Stimulated activated CD4-positive, alpha-beta T cell treated with anti-CD3 and anti-CD28 coated beads, Interleukin-4, amount 100 ng/mL, for 1 hour (primary cell): ENCODE measurements around the gene LAMA2.

ENCODE experiments used
- DNase-seq: peaks from one replicate; pipeline ENCODE4 v3.0.0-alpha.2; 2020

The LAMA2 gene

DNA sequence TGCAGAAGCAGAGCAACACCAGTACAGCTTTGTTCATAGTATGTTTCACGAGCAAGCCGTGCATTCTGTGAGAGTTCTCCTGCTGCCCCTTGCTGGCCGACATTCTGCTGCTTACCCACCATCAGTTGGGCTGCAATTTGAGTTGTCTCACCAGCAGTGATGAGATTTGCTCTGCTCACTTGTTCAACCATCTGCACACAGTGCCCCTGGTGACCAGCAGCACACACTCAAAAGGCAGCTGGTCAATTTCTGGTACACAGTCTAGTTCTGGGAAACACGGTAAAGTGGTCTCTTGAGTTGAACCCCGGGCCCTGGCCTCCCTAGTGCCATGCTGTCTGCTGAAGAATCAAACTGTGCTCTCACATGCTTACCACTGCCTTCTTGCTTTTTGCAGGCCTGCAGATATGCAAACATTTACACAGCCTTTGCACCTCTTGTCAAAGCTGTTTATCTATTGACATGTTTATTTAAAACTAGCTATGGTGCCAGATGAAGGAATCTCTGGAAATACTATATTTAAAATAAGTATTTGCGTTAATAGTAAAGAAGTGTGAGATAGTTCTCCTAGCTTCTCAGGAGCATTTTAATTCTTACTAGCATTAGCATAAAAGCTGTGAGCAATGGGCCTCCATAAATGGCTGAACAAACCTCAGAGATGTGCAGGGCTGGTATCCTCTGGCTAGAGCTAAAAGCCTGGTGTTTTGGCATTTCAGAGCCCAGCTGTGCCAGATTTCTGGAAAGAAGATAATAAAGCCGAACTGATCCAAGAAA lies 592.7 kb downstream of the LAMA2 start:
- no peak for DNase-seq

- DNase-seq, result no peak
Observed at GRCh38 chr6:129476248-129476564, 593.3 kb downstream of the LAMA2 start.

DNA sequence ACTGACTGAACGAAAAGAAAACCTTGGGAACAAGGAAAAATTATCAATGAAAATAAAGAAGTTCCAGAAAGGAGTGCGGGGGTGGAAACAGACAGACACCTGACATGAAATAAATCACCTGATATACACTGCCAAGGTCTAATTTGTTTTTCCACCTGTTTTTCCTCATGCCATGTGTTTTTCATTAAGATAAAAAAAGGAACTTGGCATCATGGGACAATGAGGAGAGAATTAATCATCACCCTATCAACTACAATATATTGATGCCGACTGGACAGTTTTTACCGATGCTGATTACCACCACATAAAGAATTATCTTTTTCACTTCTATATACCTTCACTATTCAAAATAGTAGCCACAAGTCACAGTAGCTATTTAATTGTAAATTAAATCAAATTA lies 593.9 kb downstream of the LAMA2 start:
- DNase-seq, result no peak

- no peak for DNase-seq
Observed at GRCh38 chr6:129478379-129478778, 595.4 kb downstream of the LAMA2 start.

- no peak for DNase-seq
Observed at GRCh38 chr6:129481706-129482105, 598.8 kb downstream of the LAMA2 start.

- no peak for DNase-seq
Observed at GRCh38 chr6:129485746-129486145, 602.8 kb downstream of the LAMA2 start.

DNA sequence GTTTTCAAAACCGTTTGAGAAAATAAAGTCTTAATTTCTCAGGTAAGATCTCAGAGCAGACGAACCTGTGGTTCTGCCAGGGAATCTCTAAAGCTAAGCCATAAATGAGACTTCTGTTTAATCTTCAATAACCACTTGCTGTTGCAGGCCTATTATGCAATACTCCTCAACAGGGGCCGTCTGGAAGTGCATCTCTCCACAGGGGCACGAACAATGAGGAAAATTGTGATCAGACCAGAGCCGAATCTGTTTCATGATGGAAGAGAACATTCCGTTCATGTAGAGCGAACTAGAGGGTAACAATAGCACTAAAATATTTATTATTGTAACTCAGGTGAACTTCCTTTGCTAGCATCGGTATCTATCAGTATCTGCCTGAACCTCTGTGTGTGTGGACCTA lies 603.4 kb downstream of the LAMA2 start:
- DNase-seq, result no peak

- DNase-seq, result no peak
Observed at GRCh38 chr6:129488313-129488712, 605.4 kb downstream of the LAMA2 start.

- DNase-seq, result no peak
Observed at GRCh38 chr6:129489215-129489765, 606.4 kb downstream of the LAMA2 start.

GRCh38 chr6:129490521-129491255 lies 607.8 kb downstream of the LAMA2 start:
- peak; percentile 37 for DNase-seq

DNA sequence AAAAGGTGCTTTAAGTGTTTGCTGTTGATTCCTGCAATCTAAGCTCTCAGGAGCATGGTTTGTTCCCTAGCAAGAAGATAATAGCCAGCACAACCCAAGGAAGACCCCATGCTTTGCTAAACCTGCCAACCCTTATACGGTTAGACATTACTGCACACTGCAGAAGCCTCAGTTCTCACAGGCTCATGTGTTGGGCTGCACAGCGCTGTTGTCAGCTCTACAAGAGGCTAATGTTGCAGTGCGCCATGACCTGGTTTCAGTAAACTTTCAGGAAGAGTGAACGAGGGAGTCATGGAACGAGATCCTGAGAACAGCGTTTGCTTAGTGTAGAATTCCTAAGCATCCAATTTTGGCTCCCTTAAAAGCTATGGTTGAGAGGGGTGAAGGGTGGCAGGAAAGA lies 608.5 kb downstream of the LAMA2 start:
- no peak for DNase-seq

DNA sequence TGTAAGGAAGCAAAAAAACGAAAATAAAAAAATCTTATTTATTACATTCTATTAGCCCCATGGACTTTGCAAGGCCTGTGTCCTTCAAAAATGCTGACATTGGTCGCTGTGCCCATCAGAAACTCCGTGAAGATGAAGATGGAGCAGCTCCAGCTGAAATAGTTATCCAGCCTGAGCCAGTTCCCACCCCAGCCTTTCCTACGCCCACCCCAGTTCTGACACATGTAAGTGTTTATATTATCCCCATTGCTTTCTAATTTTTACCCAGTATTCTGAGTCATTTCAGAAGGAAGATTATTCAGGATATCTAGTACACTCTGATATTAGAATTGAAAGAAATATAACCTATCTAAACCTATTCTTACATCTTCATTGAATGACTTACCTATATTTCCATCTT lies 609.3 kb downstream of the LAMA2 start:
- no peak for DNase-seq

- no peak for DNase-seq
Observed at GRCh38 chr6:129493354-129493902, 610.5 kb downstream of the LAMA2 start.

DNA sequence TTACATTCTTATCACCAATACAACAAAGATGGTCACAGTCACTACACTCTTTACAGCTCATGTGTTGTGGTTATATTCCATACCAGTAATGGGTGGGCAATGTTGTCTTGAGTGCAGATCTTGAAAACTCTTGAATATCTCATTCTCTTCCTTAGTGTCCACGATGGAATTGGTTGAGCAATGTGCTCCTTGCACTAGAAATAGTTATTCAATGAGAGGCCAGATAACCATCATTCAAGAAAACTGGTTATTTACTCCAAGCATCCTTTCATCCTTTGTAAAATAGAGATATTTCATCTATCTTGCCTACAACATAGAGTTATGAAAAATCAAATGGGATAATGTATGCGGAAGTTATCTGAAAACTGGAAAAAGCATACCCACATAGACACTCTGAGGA lies 611.2 kb downstream of the LAMA2 start:
- DNase-seq, result no peak

DNA sequence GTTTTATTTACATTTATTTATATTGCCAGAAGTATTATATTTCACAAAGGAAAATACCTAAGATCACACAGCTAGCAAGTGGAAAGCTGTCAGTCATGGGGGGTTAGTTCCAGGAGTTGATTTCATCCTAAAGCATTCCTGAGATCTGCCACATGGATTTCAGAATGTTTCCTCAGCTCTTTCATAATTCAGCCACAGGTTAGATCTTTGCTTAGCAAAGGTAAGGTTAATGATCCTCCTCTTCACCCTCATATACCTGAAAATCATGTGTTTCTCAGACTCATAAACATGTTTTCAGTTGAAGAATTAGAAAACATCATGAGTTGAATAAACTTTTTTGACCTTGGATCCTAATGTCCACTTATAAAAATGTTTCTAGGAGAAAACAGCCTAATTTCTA lies 611.6 kb downstream of the LAMA2 start:
- DNase-seq, result no peak

GRCh38 chr6:129495652-129496051 lies 612.7 kb downstream of the LAMA2 start:
- DNase-seq, result no peak

DNA sequence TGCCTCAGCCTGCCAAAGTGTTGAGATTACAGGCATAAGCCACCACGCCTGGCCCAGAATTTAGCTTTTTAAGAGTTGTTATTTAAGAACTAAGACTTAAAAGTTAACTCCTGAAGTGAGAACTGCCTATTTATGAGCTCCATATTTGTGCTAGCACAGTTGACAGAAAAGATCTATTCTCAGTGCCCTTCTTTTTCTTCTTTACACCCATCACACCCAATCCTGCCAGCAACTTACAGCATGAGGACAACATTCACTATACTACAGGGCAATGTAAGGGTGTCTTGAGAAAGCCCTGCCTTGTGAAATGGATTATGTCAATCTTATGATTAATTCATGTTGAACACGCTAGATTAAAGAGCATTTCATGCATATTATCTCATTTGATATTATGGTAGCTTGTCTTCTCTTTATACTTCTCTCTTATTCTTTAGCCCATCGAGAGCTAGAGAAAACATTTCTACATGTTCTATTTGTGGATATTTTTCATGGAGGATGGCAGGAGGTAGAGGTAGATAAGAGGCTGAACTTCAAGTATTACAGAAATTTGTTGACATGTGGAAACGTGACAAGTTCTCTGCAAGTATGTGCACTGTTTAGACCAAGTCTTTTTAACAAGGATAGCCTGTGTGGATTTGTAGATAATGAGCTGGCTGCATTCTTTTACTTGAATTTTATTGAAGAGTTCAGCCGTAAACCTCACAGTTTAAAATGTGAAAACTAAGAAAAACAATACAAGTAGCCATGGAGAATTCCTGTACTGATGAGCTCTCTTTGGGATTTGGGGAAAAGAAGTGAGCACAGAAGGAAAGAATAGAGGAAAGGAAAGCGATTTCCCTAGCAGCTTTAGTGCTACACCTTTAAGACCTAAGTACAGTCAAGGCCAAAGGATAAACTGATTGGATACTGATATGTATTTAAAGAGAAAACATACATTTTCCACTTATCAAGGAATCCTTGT lies 614.8 kb downstream of the LAMA2 start:
- DNase-seq, result no peak

- DNase-seq, result no peak
Observed at GRCh38 chr6:129498541-129498940, 615.6 kb downstream of the LAMA2 start.

DNA sequence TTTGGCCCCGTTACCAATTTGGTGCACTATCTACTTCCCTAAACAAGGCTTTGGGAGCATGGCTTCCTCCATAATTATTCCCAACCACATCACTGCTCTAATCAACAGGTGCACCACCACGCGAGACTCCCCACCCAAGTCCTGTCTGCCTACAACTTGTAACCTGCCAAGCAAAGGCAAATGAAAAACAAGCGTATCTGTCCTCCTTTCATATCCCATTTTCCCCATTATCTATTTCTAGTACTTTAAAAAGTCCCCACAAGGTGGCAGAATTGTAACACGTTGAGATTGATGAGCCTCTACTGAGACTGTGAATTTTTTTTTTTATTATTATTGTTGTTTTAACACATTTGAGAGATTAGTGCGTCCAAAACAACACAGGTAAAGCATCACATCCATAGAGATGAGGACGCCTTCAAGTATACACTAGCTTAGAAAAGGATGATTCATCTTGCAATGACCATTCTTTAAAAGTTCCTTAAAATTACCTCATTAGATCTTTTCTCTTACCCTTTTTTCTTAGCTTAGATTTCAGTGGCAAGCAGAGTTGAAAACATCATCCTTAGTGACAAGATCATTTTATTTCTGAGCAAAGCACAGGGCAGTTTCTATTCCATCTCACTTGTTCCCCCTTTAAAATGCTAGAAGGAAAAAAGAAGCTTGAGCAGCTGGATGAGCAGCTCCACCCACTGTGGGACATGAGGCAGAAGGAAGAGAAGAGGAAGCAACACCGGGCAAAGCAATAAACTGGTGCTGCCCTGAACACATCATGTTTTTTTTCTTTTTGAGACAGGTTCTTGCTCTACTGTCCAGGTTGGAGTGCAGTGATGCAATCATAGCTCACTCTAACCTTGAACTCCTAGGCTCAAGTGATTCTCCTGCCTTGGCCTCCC lies 616.3 kb downstream of the LAMA2 start:
- DNase-seq, result no peak

DNA sequence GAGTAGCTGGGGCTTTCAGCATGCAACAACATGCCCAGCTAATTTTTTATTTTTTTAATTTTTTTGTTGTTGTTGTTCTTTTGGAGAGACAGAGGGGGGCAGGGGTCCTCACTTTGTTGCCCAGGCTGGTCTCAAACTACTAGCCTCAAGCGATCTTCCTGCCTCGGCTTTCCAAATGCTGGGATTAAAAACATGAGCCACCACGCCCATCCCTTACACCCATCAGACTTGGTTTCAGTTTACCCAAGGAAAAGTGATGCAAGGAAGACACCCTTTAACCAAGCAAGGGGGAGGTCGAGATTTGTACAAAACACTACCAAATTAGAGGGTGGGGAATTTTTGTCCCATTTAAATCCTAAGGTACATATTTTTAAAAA lies 616.9 kb downstream of the LAMA2 start:
- no peak for DNase-seq

DNA sequence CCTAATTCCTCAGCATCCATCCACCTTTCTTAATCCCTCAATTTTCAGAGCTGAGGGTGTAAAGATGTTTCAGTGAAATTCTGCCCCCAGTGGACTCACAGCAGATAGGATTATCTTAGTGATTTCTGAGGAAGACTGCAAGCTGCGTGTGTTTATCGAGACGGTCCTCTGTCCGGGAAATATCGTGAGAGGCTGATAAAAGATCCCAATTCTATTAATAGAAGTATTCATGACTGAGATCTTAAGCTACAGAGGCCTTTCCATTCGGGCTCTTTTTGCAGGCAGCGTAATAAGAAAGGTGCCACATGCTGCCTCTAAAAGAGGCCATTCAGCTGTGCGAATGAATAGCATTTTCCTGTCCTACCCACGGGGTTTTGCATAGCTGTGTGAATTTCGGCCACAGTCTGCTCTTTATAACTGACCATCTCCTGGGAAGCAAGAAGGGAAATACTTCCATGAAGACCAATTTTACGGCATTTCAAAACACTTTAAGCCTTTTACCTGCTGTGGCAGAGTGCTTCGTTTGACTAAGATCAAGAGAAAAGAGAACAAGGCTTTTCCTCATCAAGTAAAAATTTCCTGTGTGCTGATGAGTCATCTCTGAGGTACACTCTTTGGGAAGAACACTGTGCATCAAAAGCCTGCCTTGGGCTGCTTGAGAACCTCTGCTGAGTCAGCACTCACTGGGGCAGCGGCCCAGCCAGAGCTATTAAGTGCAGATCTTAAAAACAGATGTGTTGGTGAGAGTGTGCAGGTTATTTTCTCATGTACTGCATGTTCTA lies 618.2 kb downstream of the LAMA2 start:
- DNase-seq, result peak; percentile 29
